Retina (tissue), 1 donor: Measurements from ENCODE around the gene KRTAP5-5.
"Not testable (repeated sequence)": the region's sequence is repeated elsewhere in the genome, so short reads cannot be mapped to it uniquely, and the experiment has no call there.

Experiments used
- DNase-seq: peaks from one replicate; pipeline ENCODE4 v3.0.0-alpha.2; 2016

KRTAP5-5 gene

DNA sequence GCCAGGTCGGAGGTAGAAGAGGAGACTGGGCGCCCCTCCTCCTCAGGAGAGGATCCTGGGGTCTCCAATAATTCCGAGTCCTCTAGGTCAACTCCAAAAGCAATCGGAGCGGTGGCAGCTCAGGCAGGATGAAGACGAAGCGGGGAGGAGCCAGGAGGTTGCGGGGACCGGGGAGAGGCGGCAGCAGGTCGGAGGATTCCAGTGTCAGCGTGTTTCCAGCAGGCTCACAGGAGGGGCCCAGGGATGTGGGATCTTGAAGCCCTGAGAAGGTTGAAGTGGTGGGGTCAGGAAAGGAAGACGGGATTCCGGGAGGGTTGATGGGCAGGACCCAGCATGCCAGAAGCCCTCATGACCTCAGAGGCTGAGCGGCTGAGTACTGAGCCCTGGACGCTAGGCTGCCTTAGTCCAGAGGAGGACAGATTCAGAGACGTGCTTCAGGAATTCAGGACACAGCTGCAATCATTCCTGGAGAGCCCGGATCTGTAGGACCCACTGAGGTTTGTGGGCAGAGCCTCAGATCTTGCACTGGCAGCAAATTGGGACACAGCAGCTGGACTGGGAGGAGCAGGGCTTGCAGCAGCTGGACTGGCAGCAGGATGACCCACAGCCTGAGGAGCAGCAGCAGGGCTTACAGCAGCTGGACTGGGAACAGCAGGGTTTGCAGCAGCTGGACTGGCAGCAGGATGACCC lies 22.3 kb upstream of the KRTAP5-5 start:
- DNase-seq = peak; percentile 59

DNA sequence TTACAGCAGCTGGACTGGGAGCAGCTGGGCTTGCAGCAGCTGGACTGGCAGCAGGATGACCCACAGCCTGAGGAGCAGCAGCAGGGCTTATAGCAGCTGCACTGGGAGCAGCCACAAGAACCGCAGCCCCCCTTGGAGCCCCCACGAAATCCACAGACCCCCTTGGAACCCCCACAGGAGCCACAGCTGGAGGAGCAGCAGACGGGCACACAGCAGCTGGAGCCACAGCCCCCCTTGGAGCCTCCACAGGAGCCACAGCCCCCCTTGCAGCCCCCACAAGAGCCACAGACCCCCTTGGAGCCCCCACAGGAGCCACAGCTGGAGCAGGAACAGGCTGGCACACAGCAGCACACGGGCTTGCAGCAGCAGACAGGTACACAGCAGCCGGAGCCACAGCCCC lies 21.7 kb upstream of the KRTAP5-5 start:
- not testable (repeated sequence) for DNase-seq

DNA sequence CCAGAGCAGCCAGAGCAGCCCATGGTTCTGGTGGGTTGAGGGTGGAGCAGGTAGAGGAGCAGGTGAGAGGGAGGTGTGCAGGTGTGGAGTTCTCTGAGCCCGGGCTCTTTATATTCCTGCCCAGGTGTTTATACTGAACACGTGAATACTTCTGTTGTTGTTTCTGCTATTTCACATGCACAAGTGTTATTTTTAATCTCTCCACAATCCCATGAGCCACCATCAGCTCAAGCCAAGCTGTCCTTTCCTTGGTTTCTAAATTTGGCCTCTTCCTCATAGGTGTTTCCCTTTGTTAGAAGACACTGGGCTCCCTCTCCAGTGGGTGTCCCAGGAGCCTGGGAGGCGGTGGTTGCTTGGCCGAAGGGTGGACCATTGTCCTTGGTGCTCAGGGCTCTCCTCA lies 21.2 kb upstream of the KRTAP5-5 start, which contains the start of gene KRTAP5-3:
TSS of gene KRTAP5-3 (minus strand) at position 101 of the 400 bp plus-strand sequence. CDS start at position 23, 78 bp downstream.
- DNase-seq = no peak

DNA sequence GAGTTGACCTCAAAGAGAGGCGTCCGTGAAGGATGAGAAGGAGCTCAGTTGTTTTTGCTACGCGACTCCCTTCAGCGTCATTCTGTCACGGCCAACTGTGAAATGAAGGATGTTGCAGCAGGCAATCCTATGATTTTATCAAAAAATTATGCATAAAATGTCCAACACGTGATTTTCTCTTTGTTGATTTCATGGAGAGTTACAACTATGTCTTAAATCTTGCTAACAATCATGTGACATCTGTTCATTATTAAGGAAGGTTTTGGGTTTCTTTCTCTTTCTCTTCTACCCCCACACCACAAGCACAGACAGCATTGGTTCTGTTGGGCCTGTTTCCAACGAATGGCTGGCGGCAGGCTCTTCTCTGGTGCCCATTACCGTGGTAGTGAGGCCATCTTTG lies 11.3 kb upstream of the KRTAP5-5 start:
- DNase-seq = no peak

DNA sequence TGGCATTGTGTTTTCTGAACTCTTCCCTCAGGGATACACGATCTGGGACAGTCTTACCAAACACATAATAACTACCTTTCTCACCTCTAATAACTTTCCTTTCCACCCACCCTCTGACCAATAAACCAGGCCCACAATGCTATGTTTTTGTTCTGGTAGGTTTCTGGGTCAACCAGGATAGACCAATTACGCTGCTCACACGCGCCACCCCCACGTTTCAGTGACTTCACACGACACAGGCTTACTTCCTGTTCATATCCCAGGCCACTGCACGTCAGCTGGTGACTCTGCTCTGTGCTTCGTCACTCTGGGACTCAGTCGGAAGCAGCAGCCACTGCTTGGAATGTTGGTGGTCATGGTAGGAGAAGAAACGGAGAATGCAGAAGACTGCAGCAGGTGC lies 10.1 kb upstream of the KRTAP5-5 start:
- no peak for DNase-seq

DNA sequence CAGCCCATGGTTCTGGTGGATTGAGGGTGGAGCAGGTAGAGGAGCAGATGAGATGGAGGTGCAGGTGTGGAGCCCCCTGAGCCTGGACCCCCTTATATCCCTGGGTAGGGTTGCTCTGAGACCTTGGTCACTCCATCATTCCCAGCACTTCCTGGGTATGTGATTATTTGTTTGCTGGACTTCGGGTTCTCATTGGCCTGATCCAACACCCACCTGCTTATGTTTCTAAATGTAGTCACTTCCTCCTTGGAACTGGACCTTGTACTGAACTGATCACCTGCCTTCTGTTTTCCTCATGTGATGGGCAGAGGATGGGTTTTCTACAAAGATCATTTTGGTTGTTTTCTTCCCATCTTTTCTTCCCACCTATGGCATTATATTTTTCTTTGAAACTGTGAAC lies 7.5 kb upstream of the KRTAP5-5 start, which contains the start of gene KRTAP5-4:
TSS of gene KRTAP5-4 (minus strand) at position 53 of the 400 bp plus-strand sequence. CDS start at position 8, 45 bp downstream.
- no peak for DNase-seq

DNA sequence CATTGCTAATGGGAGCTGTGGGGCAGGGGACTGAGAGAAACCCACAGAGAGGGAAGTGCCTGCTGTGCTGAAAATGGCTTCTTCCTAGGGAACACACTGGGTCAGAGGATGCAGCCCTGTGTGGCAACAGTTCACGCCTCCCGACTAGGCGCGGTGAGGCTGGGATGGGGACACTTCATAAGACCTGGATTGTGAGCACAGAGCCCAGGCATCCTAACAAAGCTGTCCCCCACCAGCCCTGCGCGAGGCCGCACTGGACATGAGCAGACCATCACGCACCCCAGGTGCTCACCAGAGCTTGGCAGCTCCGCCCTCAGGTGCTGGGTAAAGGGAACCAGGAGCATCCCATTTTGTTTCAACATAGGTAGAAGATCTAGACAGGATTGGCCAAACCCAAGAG lies 5.9 kb upstream of the KRTAP5-5 start:
- DNase-seq = no peak

DNA sequence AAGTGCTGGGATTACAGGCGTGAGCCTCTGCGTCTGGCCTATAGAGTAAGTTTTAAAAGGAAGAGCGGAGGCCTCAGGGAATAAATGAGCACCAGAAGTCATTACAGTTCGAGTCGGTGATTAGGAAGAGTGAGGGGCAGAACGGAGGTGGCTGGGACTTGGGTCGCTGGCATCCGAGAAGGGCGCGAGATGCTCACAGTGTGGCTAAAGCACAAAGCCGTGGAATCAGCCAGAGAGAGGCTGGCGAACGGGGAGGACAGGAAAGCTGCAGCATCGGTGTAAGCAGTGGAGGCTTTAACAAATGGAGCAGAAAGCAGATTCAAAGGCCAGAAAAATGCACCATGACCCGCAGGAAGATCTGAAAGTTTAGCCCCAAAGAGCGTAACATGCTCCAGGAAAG lies 5.0 kb upstream of the KRTAP5-5 start:
- DNase-seq = no peak

DNA sequence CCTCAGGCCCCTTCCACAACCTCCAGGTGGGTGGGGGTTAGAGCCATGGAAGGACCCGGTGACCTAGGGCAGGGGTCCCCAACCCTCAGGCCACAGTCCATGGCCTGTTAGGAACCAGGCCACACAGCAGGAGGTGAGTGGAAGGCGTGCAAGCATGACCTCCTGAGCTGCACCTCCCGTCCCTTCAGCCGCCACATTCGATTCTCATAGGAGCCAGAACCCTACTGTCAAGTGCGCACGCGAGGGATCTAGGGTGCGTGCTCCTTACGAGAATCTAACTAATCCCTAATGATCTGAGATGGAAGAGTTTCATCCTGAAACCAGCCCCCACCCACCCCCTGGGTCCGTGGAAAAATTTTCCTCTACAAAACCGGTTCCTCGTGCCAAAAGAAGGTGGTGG lies 4.0 kb upstream of the KRTAP5-5 start:
- DNase-seq = no peak

DNA sequence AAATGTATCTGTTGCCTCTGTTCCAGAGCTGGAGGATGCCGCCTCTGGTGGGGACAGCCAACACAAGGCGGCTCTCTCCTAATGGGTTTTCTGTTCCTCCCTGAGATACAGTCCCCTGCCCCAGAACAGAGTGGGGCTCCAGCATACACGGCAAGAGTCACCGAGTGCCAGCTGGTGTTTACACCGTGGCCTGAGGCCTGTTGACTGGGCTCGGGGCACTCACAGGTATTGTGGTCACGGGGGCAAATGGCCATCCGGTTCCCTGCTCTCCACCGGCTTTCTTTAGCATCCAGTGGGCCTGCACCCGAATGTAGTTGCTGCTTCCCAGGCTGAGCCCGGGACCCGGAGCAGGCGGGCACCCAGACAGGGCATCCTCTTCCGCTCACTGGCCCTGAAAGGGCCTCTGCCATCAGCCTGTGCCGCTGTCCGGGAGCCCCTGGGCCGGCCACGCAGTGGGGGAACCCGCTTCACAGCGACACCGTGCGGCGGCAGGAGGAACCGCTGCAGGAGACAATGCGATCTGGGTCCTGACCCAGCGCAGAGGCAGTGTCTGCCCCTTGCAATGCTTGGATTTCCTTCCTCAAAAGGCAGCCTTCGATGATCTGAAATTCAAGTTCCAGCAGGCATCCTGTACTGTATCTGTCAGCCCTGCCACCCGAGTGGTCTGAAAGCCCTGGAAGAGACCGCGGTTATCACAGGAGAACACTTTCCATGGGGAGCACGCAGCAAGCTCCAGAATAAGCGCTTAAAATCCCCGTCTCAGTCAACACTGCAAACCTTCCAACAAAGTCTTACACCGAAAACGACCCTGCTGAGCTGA lies 859 bp upstream of the KRTAP5-5 start:
- peak; percentile 86 for DNase-seq

DNA sequence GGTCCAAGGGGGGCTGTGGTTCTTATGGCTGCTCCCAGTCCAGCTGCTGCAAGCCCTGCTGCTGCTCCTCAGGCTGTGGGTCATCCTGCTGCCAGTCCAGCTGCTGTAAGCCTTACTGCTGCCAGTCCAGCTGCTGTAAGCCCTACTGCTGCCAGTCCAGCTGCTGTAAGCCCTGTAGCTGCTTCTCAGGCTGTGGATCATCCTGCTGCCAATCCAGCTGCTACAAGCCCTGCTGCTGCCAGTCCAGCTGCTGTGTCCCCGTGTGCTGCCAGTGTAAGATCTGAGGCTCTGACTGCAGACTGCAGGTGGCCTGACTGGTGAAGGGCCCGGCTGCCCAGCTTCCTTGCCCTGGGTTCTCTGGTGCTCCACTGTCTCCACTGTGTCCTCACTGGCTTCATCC lies 696 bp downstream of the KRTAP5-5 start:
- no peak for DNase-seq

DNA sequence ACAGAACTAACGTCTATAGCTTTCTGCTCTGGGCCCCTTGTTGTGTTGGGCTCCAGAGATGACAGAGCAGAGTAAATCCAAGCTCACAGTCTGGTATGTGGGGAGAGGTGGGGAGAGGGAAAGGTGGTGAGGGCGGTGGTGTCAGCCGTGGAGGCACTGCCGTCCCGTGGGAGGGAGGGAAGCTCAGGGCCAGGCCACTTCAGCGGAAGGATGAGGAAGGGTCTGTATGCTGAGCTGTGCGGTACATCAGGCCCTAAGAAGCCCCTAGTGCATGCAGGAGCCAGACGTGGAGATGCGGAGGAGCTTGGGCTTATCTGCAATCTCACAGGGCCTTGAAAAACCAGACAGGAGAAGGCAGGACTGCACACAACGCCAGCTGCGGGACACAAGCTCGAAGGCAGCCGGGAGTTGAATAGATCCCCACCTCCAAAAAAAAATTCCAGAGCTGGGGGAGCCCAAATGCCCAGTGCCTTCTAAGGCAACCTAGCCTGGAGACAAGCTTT lies 1.5 kb downstream of the KRTAP5-5 start:
- no peak for DNase-seq

DNA sequence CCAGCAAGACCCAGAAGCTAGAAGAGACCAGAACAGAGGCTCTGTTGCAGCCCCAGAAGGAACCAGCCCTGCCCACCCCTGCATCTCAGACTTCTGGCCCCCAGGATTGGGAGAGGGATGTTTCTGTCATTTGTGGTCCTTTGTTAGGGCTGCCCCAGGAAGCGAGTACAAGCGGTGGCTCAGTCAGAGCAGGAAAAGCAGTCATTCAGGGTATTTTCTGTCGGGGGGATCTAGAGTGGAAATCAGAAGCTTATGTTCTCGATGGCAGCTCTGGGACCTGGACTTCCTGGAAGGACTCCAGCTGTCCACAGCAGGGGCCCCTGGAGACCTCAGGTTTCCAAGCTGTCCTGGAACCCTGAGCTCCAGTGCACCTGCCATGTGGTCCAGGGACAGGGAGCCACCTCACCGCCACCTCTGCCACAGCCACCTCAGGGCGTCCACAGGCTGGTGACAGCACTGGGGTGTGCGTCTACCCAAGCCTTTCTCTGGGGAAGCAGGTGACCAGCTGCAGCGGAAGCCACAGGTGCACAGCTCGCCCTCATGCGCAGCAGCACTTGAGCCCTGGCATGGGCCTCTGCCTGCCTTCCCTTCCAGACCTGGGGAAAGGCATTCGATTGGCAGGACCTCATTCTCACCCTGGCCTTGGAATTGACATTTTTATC lies 2.6 kb downstream of the KRTAP5-5 start:
- no peak for DNase-seq

DNA sequence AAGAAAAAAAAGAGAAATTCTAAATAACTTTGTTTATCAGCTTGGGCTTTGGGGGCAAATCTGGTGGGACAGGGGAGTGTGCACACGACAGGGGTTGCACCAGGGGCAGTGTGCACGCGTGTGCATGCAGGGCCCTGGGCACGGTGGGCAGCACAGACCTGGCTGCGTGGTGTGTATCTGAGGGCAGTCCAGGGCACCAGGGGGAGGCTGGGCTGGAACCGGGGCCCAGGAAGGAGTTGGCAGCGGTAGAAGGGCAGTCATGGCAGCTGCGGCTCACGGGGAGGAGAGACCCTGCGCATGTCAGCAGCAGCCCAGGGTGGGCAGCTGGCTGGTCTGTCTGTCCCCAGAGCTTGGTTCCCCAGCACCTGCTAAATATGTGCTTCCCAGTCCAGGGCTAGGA lies 4.3 kb downstream of the KRTAP5-5 start:
- no peak for DNase-seq

DNA sequence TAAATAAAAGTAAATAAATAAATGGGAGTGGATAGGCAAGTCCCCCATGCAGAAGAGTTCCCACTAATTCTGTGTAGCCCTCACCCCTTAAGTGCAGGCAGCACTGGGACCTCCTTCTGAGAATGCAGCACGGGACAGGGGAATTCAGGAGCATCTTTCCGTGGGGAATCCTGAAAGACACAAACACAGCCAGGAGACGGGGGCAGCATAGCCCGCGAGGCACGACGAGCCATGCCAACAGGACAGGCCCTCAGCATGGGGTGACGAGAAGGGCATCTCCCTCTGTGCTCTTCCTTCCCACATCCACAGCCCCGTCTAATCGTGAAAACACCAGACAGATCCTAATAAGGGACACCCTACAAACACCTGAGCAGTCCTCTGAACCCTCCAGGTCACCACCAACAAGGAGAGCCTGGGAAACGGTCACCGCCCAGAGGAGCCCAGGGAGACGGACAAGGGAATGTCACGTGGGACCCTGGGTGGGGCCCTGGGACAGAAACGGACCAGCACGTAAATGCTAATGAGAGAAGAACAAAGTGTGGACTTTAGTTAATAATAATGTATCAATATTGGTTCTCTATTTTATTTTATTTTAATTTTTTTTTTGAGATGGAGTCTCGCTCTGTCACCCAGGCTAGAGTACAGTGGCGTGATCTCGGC lies 6.8 kb downstream of the KRTAP5-5 start:
- DNase-seq = no peak

DNA sequence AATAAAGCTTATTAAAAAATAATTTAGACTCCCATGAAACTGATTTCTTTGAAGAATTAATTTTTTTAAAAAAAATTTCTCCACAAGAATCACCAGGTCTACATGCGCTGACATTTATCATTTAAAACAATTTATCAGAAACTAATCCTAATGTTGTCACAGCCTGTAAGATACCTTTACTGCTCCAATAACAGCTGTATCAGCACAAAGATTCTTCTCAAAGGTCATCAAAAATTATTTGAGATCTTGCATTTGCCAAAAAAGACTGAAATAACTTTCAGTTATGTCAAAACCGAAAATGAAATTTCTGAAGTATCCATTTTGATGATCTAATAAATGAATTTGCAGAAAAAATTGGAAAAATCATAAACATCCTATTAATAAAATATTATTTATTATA lies 8.1 kb downstream of the KRTAP5-5 start:
- no peak for DNase-seq

DNA sequence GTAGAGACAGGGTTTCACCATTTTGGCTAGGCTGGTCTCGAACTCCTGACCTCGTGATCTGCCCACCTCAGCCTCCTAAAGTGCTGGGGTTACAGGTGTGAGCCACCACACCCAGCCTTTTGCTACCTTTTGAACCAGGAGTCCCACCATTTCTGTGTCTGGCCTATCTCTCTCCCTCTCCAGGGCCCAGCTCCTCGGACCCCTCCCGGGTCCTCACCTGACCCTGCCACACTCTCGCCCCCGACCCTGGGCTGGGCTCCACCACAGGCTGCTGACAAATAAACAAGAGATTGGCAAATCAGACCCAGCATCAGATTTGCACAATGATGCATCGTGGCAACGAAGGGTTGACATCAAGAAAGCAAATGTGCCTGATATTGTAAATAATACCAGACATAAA lies 8.8 kb downstream of the KRTAP5-5 start:
- DNase-seq = no peak

DNA sequence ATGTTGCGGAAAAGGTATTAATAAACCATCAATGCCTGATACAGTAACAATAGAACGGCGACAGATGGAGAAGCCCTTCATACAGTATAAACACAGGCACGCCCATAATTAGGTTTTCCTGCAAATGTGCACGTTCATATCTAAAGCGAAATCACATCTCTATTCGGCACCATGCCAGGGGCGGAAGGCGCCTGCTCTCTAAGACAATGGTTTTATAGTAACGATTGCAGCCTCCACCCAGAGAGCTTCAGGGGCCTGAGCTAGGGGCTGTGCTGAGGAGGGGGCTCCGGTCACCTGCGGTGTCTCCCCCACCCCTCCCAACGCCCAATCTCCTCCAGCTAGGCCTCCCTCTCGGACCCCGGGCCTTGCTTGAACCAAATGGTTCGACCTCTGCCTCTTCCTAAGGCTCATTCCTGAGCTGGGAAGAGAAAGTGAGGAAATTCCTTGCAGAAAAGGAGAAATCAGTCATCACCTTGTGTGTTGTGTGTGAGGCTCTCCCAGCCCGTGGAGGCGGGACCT lies 9.6 kb downstream of the KRTAP5-5 start:
- no peak for DNase-seq

DNA sequence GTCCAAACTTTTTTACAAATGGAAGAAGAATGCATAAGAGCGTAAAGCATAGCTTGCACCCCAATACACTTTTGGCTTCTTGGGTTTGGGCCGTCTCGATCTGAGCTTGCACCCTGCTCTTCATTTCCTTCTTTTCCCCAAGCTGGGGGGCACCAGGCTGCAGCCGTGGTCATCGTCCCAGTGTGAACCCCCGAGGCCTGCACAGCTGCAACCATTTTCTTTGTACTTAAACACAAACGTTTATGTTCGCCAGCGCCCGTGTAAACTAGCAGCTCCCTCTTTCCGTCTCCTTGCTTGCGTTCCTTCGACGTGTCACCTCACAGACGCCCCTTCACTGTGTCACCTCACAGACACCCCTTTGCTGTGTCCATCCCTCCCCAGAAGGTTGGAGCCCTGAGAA lies 10.1 kb downstream of the KRTAP5-5 start:
- no peak for DNase-seq

DNA sequence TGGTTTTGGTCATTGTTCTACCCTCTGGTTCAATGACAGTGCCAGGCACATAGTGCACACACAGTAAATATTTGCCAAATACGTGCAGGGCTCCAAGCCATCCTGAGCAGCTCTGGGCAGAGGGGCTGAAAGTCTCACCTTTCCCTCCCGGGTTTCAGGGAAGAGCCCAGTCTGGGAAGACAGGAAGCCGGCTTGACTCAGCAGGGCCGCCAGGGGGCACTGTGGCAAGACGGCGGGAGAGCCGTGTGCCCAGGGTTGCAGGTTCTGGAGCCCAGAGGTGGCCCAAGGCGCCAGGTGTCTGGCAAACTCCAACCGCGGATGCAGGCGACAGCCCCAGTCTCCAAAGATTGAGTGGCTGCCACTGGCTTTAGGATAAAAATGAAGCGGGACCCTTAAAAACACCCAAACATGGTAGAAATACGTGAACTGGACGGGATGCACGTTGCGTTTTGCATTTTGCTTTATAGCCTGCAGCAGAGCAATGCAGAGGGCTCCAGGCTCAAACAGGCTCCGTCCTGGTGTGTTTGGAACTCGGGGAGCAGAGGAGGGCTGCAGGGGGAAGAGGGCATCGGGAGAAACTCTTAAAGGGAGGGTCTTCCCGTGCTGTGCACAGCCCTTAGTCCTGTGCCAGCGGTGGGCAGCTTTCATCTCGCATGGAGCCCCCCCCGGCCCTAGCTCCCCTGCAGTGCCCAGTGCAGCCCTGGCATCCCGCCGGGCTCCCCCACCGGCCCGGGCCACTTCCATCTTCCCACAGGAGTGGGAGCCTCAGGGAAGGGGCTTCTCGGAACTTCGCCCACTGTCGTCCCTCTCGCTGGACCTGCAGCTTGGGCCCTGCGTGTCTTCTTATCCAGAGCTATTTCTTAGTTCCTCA lies 10.7 kb downstream of the KRTAP5-5 start:
- peak; percentile 62 for DNase-seq

DNA sequence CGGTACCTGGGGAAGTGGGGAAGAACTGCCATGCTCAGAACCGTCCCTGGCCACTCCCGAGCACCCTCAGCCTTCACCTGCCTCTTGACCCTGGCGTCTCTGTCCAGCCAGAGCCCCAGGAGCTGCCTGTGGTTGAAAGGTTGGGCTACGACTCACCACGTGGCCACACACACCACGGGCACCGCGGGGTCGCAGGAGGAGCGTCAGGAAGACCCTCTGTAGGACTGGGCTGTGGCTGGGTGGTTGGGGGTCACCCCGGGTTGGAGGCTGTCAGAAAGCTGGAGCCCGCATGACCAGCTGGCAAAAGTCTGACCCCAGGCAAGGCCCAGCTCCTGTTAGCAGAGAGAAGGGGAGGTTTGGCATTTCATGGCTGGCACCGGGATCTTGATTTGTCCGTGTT lies 11.5 kb downstream of the KRTAP5-5 start:
- DNase-seq = no peak
